HepG2 (cell line): ENCODE results near the gene UNC5A.

ENCODE experiments used
- FOXJ3 ChIP-seq: sonication (generic); formaldehyde crosslinking; IDR thresholded peaks from 2 replicates; pipeline ENCODE4 v1.4.0; 2020; ENCODE audit warnings: missing genetic modification reagents, mild to moderate bottlenecking, borderline replicate concordance
- ZNF761 ChIP-seq: sonication (generic); formaldehyde crosslinking; conservative IDR thresholded peaks from 2 replicates; pipeline ENCODE4 v1.4.0; 2020; ENCODE audit warnings: mild to moderate bottlenecking, missing genetic modification reagents

- TF ChIP-seq FOXJ3 (CRISPR knock-in tag), result no peak
- TF ChIP-seq ZNF761 (CRISPR knock-in tag), result no peak
Observed at GRCh38 chr5:176891331-176891958, 81.1 kb downstream of the UNC5A start.
